Measurements from ENCODE around the gene AVPR1A.

AVPR1A gene

DNA sequence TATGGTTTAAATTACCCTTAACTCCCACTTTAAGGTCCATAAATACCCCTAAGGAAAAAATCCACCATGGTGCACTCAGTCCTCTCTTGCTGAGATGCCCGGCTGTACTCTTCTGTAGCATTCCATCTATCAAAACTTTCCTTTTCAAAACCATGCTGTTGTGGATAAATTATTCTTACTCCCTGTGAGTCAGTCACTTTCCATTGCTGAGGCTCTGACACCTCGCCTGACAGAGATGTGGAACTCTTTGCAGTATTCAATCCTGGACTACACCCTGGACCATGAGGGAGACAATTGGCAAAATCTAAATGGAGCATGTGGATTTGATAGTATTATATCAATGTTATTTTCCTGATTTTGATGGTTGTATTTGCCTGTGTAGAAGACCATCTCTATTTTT lies 49.1 kb downstream of the AVPR1A start:
- H3K27ac ChIP-seq, result no peak overlapping the region
- DNase-seq (ENCODE audit: low spot score), result no peak
- CTCF ChIA-PET, result no interaction called here
- POLR2A ChIA-PET (ENCODE audit: low non-redundant PET), result no interaction called here
- TF ChIP-seq, protein P1, sequence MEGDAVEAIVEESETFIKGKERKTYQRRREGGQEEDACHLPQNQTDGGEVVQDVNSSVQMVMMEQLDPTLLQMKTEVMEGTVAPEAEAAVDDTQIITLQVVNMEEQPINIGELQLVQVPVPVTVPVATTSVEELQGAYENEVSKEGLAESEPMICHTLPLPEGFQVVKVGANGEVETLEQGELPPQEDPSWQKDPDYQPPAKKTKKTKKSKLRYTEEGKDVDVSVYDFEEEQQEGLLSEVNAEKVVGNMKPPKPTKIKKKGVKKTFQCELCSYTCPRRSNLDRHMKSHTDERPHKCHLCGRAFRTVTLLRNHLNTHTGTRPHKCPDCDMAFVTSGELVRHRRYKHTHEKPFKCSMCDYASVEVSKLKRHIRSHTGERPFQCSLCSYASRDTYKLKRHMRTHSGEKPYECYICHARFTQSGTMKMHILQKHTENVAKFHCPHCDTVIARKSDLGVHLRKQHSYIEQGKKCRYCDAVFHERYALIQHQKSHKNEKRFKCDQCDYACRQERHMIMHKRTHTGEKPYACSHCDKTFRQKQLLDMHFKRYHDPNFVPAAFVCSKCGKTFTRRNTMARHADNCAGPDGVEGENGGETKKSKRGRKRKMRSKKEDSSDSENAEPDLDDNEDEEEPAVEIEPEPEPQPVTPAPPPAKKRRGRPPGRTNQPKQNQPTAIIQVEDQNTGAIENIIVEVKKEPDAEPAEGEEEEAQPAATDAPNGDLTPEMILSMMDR (conservative IDR thresholded peaks at IDR 0.05; ENCODE audit: low read depth), result no peak

DNA sequence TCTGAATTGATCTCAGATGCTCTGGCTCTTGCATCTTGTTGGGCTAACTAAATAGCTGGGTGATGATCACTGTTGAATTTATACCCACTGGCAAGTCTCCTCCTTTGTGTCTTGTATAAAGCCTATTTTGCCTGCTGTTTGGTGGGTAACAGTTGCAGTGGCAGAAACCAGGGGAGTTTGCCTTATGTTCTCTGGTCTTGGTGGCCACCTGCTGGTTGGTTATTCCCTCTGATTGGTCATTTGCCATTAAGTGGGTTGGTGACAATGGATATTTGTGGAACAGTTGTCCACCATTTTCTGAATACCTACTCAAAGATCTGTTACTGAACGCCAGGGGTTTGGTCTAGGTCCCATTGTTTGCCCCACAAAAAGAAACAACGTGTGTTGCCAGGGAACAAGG lies 52.1 kb downstream of the AVPR1A start:
- POLR2A ChIA-PET (ENCODE audit: low non-redundant PET), result no interaction called here
- no peak overlapping the region for H3K27ac ChIP-seq
- TF ChIP-seq, protein P1 (conservative IDR thresholded peaks at IDR 0.05; ENCODE audit: low read depth), result no peak
- DNase-seq (ENCODE audit: low spot score), result no peak
- CTCF ChIA-PET, result no interaction called here

DNA sequence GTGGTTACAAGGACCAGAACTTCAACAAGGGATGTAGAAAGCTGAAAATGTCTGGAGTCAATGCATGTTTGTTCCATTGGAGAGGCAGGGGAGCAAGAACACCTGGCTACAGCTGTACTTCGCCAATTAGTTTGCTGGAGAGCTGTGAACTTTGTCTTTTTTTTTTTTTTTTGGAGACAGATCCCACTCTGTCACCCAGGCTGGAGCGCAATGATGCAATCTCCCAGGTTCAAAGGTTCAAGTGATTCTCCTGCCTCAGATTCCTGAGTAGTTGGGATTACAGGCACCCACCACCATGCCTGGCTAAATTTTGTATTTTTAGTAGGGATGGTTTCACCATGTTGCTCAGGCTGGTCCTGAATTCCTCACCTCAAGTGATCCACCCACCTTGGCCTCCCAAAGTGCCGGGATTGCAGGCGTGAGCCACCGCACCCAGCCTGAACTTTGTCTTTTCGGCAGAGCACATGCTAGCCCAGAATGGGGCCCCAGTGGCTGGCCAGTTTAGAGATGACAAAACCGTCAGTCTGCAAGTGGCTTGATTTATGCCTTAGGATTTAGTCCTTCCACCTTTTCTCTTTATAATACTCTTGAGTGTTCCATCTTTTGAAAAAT lies 55.5 kb downstream of the AVPR1A start:
- ChIA-PET POLR2A (ENCODE audit: low non-redundant PET) (no interaction called here), CTCF (no interaction called here)
- TF ChIP-seq, protein P1 (conservative IDR thresholded peaks at IDR 0.05; ENCODE audit: low read depth), result no peak
- no peak for DNase-seq (ENCODE audit: low spot score)
- H3K27ac ChIP-seq, result no peak overlapping the region

DNA sequence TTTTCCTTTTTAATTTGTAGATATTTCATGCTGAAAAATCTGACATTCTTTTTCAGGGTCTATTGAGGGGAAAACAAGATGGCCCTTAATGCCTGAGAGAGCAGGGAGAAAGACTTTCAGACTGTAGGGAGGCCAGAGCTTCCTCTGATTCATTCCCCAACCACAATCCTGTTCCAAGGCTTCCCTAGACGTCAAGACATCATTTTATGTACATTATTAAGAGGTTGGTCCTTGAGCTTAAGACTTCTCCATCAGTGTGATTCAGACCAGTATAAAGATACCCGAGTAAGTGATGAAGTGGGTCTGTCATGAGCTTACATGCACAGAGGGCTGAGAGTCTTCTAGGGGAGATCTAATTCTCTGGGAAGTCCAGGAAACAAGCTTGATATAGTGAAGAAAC lies 57.3 kb downstream of the AVPR1A start:
- no peak overlapping the region for H3K27ac ChIP-seq
- no peak for DNase-seq (ENCODE audit: low spot score)
- TF ChIP-seq, protein P1 (conservative IDR thresholded peaks at IDR 0.05; ENCODE audit: low read depth), result no peak
- ChIA-PET POLR2A (ENCODE audit: low non-redundant PET) (no interaction called here), CTCF (no interaction called here)

DNA sequence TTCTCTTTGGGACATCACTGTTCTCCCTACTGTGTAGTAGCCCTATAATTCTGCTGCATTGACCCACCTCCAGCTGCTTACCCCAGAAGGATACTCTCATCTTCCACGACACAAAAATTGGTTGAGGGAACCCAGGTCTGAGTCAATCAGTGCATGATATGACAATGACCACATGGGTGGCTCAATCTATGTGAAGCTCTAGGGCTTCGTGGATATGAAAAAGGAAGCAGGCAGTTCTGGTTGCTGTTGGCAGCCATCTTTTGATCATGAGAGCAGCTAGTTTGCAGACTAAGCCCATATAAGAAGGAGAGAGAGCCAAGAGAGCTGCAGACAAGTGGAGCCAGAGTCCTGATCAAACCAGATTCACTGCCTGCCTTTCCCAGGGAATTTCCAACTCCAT lies 57.9 kb downstream of the AVPR1A start:
- CTCF ChIA-PET, result no interaction called here
- no peak overlapping the region for H3K27ac ChIP-seq

More for the DNA sequence above, 57.9 kb downstream of the AVPR1A start:
- POLR2A ChIA-PET (ENCODE audit: low non-redundant PET), result no interaction called here
- DNase-seq (ENCODE audit: low spot score), result no peak
- TF ChIP-seq, protein P1 (conservative IDR thresholded peaks at IDR 0.05; ENCODE audit: low read depth), result no peak

Data from RWPE1 (cell line).